ENCODE results near the gene MANEA.

- TF ChIP-seq, protein P1, sequence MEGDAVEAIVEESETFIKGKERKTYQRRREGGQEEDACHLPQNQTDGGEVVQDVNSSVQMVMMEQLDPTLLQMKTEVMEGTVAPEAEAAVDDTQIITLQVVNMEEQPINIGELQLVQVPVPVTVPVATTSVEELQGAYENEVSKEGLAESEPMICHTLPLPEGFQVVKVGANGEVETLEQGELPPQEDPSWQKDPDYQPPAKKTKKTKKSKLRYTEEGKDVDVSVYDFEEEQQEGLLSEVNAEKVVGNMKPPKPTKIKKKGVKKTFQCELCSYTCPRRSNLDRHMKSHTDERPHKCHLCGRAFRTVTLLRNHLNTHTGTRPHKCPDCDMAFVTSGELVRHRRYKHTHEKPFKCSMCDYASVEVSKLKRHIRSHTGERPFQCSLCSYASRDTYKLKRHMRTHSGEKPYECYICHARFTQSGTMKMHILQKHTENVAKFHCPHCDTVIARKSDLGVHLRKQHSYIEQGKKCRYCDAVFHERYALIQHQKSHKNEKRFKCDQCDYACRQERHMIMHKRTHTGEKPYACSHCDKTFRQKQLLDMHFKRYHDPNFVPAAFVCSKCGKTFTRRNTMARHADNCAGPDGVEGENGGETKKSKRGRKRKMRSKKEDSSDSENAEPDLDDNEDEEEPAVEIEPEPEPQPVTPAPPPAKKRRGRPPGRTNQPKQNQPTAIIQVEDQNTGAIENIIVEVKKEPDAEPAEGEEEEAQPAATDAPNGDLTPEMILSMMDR (conservative IDR thresholded peaks at IDR 0.05; ENCODE audit: low read length): no peak
- TF ChIP-seq EZH2phosphoT487 (IDR thresholded peaks at IDR 0.05; ENCODE audit: borderline replicate concordance, low read depth, low read length): no peak
These were observed 36.8 kb downstream of the MANEA start for GRCh38 chr6:95614094-95614493.
